HG02973 (cell line): ENCODE results near the gene NOC4L.

Source experiments
- ATAC-seq: cut with Tn5 transposase; IDR thresholded peaks from one replicate; pipeline ENCODE4 v1.9.1; 2021; ENCODE audit warnings: moderate library complexity; ENCODE audit not compliant: unreplicated experiment

The NOC4L gene

DNA sequence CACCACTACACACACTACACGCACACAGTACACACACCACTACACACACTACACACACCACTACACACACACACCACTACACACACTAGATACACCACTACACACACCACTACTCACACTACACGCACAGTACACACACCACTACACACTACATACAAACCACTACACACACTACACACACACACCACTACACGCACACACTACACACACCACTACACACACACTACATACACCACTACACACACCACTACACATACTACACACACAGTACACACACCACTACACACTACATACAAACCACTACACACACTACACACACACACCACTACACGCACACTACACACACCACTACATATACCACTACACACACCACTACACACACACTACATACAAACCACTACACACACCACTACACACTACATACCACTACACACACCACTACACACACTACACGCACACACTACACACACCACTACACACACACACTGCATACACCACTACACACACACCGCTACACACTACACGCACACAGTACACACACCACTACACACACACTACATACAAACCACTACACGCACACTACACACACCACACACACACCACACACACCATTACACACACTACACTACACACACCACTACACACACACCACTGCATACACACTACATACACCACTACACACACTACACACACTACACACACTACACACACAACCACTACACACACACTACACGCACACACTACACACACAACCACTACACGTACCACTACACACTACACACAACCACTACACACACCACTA lies 11.7 kb downstream of the NOC4L start:
- ATAC-seq, result no peak

DNA sequence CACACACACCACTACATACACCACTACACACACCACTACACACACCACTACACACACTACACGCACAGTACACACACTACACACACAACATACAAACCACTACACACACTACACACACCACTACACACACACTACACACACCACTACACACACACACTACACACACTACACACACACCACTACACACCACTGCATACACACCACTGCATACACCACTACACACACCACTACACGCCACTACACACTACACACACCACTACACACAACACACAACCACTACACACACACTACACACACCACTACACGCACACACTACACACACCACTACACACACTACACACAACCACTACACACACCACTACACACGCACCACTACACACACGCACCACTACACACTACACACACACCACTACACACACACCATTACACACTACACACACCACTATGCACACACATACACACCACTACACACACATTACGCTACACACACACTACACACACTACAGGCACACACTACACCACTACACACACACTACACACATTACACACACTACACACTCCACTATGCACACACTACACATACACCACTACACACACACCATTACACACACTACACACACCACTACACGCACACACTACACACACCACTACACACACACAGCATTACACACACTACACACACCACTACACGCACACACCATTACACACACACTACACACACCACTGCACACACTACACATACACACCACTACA lies 12.5 kb downstream of the NOC4L start:
- ATAC-seq, result no peak

DNA sequence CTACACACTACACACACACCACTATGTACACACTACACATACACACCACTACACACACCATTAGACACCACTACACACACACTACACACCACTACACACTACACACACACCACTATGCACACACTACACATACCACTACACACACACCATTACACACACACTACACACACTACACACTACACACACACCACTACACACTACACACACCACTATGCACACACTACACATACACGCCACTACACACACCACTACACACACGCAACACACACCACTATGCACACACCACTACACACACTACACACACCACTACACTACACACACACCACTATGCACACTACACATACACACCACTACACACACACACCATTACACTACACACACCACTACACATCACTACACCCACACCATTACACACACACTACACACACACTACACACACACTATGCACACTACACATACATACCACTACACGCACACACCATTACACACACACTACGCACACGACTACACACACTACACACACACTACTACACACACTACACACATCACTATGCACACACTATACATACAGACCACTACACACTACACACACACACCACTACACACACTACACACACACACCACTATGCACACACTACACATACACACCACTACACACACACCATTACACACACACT lies 13.6 kb downstream of the NOC4L start:
- ATAC-seq, result no peak

DNA sequence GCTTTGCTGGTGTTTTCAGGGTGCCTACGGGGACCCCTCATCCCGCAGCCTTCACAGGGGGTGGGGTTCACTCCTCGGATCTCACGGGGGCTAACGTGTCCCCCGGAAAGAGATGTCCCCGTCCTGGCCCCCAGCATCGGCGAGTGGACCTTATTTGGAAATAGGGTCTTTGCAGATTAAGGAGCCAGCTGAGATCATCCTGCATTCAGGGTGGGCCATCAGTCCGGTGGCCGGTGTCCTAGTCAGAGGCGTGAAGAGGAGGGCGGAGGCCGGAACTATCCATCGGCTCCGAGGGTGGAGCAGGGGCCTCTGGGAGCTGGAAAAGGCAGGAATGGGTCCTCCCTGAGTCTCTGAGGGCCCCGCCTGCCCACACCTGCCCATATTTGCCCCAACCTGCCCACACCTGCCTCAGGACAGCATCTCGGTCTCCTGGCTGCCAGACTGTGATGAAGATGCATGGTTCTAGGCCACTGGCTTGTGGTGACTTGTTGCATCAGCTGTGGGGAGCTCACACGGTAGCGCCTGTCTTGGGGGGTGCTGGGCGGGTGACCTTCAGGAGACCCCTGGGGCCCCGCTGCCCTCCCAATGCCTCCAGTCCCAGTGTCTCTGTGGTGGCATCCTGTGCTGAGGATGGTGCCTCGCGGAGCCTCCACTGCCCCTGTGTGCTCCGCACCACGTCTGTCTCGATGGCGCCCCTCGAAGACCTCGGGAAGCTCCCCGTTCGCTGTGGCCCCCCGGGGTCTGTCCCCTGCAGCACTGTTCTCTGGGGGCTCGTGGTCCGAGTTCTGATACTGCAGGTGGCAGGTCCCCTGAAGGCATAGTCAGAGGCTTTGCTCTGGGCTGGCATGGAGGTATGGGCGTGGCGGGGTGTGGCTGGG lies 14.7 kb downstream of the NOC4L start:
- ATAC-seq, result no peak

DNA sequence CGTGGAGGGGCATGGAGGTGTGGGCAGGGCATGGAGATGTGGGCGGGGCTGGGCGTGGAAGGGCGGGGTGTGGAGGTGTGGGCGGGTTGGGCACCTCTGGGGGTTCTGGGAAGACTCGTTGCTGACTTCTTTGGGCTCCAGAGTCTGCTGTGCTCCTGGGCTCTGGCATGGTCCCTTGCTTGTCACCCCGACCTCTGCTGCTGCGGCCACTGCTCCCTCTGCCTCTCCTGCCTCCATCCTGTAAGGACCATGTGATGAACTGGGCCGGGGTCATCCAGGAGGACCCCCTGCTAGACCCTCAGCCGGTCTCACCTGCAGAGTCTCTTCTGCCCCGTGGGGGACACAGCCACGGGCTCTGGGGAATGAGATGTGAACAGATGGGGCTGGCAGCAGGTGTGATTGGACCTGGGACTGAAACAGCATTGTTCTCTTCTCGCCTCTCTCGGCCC lies 15.3 kb downstream of the NOC4L start:
- no peak for ATAC-seq

DNA sequence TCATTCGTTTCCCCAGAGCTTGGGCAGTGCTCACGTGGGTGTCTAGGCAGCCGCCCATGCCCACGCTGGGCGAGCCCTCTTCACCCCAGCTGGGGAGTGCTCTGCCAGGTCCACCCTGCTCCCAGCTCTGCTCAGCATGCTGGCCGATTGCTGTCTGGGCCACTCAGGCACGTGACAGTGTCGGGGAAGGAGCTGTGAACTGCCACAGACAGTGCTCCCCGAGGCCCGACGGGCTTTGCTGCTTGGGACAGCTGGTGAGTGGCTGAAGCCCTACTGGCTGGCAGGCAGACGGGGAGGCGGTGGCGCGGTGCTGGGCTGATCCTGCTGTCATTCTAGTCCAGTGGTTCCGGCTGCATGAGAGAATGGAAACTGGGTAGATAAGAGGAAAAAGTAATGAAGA lies 15.8 kb downstream of the NOC4L start:
- no peak for ATAC-seq

DNA sequence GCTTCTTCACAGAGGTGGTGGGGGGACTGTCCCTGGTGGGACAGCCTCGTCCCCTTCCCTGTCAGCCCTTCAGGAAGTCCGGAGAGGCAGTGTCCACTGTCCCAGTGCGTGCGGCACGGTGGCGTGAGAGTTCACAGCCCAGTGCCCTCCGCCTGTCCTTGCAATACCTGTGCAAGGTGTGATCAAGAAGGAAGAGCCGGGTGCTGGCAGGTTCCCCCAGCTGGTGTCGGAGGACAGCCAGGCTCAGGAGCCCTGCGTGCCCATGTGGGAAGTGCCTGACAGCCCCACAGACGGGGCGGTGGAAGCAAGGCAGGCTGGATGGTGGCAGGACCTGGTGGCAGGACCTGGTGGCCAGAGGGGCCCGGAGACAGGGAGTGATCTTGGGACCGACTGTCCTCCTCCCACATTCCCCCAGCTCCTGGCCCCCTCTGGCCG lies 16.4 kb downstream of the NOC4L start:
- no peak for ATAC-seq

DNA sequence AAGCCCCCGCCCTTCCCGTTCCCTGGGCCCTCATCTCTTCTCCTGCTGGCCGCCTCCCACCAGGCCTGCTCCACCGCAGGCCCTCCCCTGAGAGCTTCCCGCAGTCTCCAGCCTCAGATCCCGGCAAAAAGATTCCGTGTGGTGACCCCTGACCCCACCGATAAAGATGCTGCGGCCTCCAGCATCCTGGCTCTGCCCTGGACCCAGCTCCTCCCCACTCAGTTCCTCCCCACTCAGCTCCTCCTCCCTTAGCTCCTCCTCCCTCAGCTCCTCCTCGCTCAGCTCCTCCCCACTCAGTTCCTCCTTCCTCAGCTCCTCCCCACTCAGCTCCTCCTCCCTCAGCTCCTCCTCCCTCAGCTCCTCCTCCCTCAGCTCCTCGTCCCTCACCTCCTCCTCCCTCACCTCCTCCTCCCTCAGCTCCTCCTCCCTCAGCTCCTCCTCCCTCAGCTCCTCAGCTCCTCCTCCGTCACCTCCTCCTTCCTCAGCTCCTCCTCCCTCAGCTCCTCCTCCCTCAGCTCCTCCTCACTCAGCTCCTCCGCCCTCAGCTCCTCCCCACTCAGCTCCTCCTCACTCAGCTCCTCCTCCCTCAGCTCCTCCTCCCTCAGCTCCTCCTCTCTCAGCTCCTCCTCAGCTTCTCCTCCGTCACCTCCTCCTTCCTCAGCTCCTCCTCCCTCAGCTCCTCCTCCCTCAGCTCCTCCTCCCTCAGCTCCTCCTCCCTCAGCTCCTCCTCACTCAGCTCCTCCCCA lies 17.0 kb downstream of the NOC4L start:
- ATAC-seq, result no peak

DNA sequence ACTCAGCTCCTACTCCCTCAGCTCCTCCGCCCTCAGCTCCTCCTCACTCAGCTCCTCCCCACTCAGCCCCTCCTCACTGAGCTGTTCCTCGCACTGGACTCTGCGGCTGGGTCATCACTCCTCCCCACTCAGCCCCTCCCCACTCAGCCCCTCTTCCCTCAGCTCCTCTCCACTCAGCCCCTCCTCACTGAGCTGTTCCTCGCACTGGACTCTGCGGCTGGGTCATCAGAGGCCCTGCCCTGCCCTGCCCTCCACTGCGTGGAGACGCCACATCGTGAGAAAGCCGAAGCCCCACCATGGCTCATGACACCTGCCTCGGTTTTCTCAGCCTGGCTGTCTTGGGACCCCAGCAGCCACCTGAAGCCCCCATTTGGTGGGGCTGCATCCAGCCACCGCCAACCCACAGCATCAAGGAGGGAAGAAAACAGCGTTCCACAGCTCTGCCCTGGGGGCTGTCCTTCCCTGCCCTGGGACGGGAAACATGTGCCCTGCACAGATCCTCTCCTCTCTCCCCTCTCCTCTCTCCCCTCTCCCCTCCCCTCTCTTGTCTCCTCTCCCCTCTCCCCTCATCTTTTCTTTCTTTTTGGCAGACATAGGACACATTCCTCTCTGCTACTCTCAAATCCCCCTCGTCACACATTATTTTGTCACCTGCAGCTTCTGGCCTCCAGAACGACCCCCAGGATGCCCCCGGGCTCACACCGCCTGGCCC lies 17.7 kb downstream of the NOC4L start:
- no peak for ATAC-seq

DNA sequence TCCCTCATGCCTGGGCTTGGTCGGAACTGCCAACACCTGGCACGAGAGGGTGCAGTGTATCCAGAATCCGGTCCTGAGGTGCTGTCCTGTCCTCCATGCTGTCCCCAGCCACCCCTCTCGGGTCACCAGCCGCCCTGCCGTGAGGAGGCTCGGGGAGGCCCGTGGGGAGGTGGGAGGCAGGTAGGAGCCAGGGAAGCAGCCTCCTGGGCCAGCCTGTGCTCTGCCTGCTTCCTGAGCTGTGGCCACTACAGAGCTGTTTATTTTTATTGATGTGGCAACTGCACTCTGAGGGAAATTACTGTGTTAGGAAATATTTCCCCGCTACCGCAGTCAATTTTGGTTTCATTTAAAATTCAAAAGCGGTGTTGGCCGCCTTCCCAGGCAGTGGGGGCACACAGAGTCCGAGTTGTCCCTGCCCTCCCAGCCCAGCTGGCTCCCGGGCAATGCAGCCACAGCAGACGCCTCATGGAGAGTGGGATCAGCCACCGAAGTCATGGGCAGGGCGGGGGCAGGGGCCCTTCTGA lies 18.3 kb downstream of the NOC4L start:
- ATAC-seq, result no peak

DNA sequence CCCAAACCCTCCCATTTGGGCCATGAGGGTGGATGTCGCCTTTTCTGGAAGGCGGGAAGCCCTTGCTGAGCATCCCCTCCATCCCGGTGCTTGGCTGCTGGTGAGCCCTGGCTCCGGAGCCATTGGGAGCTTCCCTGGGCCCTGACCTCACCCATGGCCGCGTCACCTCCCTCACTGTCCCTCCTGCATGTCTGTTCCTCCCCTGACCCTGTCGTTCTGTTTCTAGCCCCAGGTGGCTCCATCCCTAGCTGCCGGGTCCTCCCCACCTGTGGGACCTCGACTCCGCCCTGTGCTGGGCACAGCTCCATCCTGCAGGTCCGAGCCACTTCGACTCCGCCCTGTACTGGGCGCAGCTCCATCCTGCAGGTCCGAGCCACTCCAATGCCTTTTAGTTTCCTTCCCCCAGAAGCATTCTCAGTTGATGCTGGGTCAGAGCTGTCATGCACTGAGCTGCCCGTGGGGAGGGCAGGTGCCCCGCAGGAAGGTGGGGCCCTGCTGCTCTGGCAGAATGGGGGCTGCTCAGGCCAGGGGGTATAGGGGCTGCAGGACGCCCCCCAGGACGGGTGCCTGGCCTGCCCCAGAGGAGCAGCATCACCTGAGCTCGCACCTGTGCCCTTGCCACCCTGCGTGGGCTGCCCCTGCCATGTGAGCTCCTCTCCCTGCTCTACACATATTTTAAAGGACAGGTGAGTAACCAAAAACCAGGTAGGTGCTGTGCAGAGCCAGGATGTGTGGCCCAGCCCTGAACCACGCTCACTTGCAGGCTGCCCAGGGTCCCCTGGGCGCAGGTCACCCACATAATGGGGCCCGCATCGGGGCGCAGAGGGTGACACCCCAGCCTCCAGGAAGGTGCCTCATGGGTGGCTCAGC lies 19.0 kb downstream of the NOC4L start:
- no peak for ATAC-seq

DNA sequence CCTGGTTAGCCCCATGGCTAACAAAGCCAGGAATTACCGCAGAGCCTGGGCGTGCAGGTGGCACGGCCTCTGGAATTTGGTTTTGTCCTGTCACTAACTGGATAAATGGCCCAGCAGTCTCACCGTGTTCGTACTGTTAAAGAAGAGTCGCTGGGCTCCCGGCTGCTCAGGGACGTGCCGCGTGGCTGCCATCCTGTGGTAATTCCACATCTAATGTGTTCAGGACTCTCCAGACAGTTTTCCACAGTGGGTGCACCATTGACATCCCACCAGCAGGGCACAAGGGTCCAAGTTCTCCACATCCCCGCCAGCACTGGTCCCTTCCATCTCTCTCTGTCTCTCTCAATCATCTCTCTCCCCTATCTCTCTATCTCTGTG lies 19.6 kb downstream of the NOC4L start:
- no peak for ATAC-seq

DNA sequence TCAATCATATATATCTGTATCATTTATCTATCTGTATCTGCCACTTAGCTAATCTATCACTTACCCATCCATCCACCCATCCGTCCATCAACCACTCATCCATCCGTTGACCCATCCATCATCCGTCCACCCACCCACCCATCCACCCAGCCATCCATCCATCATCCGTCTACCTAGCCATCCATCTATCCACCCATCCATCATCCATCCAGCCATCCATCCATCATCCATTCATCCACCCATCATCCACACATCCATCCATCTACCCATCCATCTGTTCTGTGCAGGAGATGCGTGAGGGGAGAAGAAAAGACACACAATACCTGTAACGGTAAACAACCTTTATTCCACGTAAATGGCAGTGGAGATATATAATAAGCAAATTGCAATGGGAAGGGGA lies 20.2 kb downstream of the NOC4L start:
- no peak for ATAC-seq

DNA sequence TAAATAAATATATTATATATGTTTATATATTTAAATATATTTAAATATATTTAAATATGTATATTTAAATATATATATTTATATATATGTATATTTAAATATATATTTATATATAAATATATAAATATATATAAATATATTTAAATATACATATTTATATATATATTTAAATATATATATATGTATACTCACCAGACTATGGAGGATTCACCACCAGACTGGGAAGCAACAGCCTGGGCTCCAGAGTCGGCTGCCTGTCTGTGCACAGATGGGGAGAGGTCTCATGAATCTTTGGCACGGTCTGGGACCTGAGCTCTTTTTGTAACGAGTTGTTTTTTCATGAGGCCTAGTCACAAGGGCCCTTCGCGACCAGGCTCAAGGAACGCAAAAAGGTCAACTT lies 21.3 kb downstream of the NOC4L start:
- ATAC-seq, result no peak

DNA sequence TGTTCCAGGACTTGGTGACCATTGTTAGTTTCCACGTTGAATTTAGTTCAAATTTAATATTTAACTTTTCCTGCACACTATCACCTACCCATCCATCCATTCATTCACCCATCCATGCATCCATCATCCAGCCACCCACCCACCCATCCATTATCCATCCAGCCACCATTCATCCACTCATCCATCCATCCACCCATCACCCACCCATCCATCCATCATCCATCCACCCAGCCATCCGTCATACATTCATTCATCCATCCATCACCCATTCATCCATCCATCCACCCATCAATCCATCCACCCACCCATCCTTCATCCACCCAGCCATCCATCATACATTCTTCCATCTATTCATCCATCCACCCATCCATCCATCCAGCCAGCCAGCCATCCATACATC lies 21.8 kb downstream of the NOC4L start:
- ATAC-seq, result no peak

DNA sequence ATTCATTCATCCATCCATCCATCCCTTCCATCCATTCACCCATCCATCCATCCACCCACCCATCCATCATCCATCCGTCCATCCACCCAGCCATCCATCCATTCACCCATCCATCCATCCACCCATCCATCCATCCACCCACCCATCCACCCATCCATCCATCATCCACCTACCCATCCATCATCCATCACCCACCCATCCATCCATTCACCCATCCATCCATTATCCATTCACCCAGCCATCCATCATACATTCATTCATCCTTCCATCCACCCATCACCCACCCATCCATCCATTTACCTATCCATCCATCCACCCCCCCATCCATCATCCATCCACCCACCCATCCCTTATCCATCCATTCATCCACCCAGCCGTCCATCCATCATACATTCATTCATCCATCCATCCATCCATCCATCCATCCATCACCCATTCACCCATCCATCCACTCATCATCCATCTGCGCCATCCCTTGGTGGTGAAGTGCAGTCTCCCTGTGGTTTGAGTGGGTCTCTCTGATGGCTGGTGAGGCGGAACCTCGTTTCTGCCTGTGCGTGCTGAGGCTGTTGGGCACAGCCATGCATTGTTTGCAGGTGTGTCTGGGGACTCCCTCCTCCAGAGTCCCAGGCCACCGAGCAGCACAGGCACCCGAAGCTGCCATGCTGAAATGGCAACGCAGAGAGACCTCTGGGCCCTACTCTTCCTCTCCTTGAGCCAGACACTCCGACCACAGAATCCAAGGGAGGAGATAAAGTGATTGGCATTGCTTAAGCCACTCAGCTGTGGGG lies 22.7 kb downstream of the NOC4L start:
- ATAC-seq, result no peak

DNA sequence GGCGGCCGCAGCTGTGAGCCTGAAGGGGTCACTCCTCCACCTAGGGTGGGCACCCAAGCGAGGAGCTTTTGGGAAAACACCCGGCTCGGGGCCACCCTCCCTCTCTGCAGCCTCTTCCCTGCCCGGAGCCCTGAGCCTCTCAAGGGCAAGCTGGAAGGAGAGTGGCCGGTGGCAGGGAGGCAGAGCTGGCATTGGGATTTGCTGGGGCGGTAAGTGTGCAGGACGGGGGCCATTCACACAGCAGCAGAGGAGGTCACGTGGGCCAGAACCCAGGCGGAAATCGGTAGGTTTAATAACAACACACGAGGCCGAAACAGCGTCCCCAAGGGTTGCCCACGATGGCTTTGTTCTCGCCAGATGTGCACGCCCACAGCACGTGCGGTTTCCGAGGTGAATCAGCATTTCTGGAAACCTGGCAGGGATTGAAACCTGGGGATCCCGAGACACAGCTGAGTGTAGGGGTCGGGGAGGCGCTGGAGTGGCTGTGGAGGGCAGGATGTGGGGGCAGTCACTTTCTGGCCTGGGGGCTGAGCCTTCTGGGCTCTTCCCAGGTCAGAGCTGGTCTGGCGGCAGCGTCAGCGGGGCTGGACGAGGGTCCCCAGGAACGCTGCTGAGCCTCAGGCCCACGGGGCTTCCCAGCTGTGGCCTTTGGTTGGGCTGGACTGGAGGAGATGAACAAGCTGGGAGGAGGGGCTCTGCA lies 23.5 kb downstream of the NOC4L start:
- ATAC-seq, result no peak
